ENCODE data around the gene BCKDHA.
"Not testable (repeated sequence)": the region's sequence is repeated elsewhere in the genome, so short reads cannot be mapped to it uniquely, and the experiment has no call there.

Gene BCKDHA

DNA sequence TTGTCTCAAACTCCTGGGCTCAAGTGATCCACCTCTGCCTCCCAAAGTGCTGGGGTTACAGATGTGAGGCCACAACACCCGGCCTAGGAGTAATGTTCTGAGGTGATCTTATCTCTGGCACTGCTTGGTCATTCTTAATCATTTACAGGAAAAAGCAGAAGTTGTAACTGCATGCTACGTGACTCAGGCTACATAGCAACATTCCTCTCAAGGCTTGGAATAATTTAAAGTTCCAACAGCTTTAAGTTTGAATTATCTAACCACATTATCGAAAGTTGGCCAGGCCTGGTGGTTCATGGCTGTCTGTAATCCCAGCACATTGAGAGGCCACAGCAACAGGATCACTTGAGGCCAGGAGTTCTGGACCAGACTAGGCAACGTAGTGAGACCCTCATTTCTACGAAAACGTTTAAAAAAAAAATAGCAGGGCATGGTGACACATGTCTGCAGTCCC lies 29.7 kb upstream of the BCKDHA start:
- DNase-seq = no peak

DNA sequence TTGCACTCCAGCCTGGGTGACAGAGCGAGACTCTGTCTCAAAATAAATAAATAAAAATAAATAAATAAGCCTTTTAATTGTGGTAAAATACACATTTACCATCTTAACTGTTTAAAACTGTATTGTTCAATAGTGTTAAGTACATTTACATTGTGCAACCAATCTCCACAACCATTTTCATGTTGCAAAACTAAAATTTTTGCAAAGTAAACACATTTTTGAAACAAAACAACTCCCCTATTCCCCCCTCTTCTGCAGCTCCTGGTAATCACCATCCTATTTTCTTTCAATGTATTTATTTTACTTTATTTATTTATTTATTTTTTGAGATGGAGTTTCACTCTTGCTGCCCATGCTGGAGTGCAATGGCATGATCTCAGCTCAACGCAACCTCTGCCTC lies 27.8 kb upstream of the BCKDHA start:
- DNase-seq = no peak

GRCh38 chr19:41371119-41371518 lies 26.5 kb upstream of the BCKDHA start:
- not testable (repeated sequence) for DNase-seq

GRCh38 chr19:41371541-41371940 lies 26.1 kb upstream of the BCKDHA start:
- no peak for DNase-seq

DNA sequence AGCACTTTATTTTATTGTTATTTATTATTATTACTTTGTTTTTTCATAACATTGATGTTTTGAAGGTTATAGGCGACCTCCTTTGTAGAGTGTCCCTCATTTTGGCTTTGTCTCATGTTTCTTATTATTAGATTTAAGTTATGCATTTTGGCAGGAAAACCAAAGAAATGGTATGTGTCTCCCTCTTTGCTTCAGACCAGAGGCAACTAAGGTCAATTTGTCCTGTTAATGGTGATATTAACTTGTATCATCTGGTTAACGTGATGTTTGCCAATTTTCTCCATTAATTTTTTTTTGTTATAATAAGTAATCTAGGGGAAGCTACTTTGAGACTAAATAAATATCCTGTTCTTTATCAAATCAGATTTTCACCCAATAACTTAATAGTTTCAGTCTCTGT lies 25.1 kb upstream of the BCKDHA start:
- no peak for DNase-seq

DNA sequence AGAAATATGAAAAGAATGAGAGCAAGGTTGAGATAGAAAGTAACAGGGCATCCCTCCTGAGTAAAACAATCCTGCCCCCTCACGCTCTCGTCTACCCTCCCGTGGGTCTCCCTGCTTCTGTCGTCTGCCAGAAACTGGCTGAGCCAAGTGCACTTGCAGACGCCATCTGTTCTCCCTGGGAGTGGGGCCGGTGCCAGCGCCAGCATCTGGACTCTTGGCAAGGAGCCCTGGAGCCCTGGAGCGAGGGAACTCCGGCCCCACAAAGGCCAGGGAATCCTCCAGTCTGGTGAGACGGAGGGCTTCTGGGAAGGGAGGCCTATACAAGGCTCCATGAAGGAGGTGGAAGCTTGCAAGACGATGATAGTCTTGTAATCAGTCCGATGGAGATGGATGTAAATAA lies 23.6 kb upstream of the BCKDHA start:
- peak; percentile 99 for DNase-seq

DNA sequence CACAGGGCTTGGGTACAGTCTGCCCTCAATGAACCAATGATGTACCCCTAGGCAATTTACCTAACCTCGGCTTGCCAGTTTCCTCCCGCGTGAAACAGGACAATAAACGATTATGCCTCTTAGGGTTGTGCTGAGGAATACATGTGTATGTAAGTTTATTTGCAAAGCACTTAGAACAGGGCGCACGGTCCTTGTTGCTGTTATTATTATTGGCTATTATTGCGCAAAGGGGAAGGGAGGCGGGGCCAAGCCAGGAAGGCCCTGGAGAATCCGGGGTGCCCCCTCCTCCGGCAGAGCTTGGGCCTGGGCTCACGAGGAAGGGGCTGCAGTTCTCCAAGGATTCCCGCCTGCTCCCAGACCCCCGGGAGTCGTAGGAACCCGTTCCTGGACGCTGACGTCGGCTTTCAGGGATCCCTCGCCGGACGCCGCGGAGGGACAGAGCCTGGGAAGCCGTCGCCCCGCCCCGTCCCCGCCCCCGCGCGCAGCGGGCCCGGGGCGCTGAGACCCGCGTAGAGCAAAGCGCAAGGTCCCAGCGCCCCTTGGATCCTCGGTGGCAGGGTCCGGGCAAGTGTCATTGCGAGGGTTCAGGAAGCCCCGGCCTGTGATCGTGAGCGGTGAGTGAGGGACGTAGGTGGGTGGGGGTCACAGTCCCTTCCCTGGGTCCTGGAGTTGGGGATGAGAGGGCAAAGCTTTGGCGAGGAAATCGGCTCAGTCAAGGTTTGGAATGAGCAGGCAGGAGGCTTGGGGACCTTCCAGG lies 21.2 kb upstream of the BCKDHA start, which contains the start of gene TMEM91:
Gene TMEM91, plus strand, starts transcription at position 293 of the 757 bp plus-strand sequence. CDS start 1,777 bp downstream, outside the sequence.
- DNase-seq = peak; percentile 57

- no peak for DNase-seq
Observed at GRCh38 chr19:41376998-41377365, 20.6 kb upstream of the BCKDHA start.

DNA sequence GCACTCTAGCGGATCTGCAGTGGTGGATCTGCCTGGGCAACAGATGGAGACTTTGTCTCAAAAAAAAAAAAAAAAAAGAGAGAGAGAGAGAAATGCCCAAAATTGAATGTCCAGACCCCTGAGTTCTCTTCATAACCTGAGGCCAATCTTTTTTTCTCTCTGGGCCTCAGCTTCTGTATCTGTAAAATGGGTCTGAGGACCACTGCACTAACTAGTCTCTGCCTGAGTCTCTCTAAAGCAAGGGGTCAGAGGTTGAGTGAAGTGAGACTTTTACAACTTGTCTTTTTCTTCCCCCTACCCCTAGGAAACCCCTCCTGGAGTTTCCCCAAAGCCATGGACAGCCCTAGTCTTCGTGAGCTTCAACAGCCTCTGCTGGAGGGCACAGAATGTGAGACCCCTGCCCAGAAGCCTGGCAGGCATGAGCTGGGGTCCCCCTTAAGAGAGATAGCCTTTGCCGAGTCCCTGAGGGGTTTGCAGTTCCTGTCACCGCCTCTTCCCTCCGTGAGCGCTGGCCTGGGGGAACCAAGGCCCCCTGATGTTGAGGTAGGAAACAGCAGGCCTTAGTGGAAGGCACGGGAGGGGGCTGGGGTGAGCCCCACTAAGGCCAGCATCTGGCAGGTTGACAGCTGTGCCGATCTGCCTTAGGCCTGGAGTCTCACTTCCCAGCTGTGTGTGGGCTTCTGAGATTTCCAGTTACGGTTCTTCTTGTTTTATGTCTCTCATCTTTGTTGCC lies 19.5 kb upstream of the BCKDHA start:
- DNase-seq = peak; percentile 88

GRCh38 chr19:41381536-41381935 lies 16.1 kb upstream of the BCKDHA start:
- DNase-seq = not testable (repeated sequence)

DNA sequence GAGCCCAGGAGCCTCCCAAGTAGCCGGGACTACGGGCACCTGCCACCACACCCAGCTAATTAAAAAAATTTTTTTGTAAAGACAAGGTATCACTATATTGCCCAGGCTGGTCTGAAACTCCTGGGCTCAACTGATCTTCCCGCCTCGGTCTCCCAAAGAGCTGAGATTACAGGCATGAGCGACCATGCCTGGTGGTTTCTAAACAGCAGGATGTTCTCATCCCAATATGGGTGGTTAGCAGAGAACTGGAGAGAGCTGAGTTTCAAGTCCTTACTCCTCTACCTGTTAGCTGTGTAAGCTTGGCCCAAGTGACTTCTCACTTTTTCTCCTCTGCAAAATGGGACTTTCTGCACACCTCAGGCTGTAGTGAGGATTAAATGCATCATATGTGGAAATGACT lies 13.3 kb upstream of the BCKDHA start:
- no peak for DNase-seq

GRCh38 chr19:41386442-41386841 lies 11.2 kb upstream of the BCKDHA start:
- no peak for DNase-seq

DNA sequence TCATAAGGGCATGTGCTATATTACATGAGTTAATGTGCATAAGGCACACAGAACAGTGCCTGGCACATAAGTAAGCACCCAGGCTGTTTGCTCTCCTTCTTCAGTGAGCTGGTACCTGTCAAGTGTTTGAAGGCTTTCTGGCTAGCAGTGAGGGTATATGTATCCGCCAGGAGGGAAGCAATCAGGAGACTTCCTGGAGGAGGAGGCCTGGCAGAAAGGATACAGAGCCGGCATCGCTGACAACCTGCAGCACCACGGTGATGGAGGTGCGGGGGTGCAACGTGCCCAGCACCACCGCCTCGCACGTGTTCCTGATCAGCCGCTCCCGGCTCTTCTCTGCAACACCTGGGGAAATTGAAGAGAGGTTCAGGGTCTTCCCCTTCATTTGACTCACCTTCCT lies 6.0 kb upstream of the BCKDHA start:
- DNase-seq = no peak

- DNase-seq = no peak
Observed at GRCh38 chr19:41392775-41393174, 4.8 kb upstream of the BCKDHA start.

- no peak for DNase-seq
Observed at GRCh38 chr19:41395355-41395754, 2.3 kb upstream of the BCKDHA start.

DNA sequence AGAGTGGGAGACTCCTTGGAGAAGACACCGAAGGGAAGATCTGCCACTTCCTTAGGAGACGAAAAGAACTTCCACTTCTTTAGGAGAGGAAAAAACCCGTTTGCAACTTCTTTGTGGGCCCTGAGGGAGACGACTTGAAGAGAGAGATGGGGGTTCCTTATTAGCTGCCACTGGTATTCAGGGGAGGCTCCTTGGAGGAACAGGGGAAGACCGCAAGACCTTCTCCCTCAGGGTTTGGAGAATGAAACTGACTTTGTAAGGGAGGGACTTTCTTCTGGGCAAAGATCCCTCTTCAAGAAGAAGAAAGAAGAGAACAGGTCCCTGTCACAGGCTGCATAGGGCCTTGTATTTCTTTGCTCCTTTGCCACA lies 416 bp downstream of the BCKDHA start:
- peak; percentile 49 for DNase-seq

DNA sequence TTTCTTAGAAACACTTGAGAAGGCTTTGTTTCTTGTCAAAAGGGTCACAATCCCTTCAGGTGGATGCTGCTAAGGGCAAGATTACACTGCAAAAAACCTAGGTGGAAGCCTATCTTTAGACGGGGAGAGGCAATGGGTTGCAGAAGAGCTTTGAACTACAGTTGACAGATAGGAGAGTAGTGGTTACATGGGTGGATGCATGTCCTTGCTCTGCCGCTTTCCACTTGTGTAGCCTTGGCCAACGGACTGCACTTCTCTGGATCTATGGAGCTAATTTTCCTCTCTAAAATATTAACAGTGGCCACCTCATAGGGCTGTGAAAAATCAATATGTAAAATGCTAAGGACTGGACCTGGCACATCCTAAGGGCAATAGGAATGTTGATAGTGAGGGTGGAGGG lies 980 bp downstream of the BCKDHA start:
- no peak for DNase-seq

- no peak for DNase-seq
Observed at GRCh38 chr19:41399091-41399490, 1.5 kb downstream of the BCKDHA start.

DNA sequence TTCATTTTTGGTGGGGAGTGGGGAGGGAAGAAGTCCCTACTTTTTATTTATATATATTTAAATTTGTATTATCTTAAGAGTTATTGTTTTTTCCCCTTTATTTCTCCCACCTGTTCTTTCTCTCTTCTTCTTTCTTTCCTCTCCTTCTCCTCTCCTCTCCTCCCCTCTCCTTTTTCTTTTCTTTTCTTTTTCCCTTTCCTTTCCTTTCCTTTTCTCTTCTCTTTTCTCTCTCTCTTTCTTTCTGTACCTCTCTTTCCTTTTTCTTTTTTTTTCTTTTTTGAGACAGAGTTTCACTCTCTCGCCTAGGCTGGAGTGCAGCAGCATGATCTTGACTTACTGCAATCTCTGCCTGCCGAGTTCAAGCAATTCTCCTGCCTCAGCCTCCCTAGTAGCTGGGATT lies 1.9 kb downstream of the BCKDHA start:
- no peak for DNase-seq

GRCh38 chr19:41401483-41401882 lies 3.9 kb downstream of the BCKDHA start:
- DNase-seq = no peak

DNA sequence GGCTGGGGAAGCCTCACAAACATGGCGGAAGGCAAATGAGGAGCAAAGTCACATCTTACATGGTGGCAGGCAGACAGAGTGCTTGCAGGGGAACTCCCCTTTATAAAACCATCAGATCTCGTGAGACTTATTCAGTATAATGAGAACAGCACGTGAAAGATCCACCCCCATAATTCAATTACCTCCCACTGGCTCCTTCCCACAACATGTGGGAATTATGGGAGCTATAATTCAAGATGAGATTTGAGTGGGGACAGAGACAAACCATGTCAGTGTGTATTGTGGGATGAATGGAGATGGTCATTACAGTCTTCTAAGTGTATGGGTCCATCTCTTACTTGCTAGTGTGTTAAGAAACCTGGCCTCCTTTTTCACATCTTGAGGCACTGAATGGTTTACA lies 4.4 kb downstream of the BCKDHA start:
- DNase-seq = peak; percentile 19

GRCh38 chr19:41403181-41403970 lies 5.8 kb downstream of the BCKDHA start:
- DNase-seq = no peak

GRCh38 chr19:41405776-41406175 lies 8.2 kb downstream of the BCKDHA start:
- no peak for DNase-seq

GRCh38 chr19:41407271-41407670 lies 9.7 kb downstream of the BCKDHA start:
- DNase-seq = no peak

All from NCI-H82 (cell line).